SIG-M5 treated with dmso at 0.1 percent for 504 hours (cell line): ENCODE data around the gene RAB3B.
A peak's percentile ranks its signal among the peaks of the same experiment; 100 is the strongest.
"Not testable (repeated sequence)": the region's sequence is repeated elsewhere in the genome, so short reads cannot be mapped to it uniquely, and the experiment has no call there.

Experiments used
- DNase-seq: peaks from one replicate; lab custom pipeline; 2025; ENCODE audit not compliant: unreplicated experiment; lab: John Stamatoyannopoulos, UW

RAB3B gene, protein sequence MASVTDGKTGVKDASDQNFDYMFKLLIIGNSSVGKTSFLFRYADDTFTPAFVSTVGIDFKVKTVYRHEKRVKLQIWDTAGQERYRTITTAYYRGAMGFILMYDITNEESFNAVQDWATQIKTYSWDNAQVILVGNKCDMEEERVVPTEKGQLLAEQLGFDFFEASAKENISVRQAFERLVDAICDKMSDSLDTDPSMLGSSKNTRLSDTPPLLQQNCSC

DNA sequence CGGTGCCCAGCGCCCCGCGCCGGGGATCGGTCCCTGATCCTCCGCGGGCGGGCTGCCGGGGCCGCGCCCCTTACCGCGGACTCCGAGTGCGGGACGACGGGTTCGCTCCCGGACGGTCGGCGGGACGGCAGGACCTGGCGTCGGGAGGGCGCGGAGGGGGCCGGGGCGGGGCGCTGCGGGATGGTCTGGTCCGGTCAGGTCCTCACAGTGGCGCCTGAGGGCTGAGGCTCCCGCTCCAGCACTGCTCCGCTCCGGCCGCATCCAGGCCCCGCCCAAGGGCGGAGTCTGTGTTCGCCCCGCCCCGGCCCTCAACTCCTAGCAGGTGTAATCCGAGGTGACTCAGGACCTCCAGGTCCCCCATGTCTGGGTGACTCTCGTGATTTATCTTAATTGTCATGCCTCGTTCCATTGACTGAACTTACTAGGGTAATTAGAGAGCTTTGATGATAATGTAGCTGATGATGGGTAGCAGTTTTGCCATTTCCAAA is at the start of gene RAB3B:
Gene RAB3B, minus strand, starts transcription at position 223 of the 488 bp plus-strand sequence. CDS start 13,583 bp downstream, outside the sequence.
- no peak for DNase-seq

DNA sequence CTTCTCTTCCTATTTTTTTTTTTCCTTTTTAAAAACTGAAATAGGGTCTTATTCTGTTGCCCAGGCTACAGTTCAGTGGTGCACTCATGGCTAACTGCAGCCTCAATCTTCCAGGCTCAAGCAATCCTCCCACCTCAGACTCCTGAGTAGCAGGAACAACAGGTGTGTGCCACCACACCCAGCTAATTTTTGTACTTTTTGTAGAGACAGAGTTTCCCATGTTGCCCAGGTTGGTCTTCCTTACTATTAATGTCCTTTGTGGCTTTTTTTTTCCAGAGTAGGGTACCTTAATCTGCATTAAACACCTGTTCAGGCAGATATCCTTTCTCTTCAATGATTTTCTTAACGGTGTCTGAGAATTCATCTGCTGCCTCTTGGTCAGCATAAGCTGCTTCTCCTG is 47.4 kb upstream of the RAB3B start:
- DNase-seq, result no peak

DNA sequence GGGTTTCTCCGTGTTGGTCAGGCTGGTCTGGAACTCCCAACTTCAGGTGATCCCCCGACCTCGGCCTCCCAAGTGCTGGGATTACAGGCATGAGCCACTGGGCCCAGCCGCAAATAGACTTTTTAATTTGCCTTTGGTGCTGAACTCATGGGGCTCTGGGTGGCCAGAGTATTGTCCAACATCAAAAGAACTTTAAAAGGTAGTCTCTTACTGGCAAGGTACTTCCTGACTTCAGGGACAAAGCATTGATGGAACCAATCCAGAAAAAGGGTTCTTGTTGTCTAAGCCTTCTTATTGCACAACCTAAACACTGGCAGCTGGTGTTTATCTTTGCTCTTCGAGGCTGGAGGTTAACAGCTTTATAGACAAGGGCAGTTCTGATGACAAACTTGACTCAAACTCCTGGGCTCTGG is 46.9 kb upstream of the RAB3B start:
- no peak for DNase-seq

DNA sequence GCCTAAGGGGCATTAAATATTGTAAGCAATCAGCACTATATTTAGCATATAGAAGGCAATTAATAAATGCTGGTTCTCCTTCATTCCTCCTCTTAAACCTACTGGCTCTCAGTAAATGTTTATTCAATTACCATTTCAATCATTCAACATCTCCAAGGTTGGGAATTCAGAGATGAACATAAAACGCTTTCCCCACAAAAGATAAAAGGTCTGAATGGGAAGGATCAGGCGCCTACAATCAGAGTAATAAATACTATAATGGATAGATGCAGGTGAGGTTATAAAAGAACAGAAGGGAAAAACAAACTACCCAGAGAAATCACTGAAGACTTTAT is 43.5 kb upstream of the RAB3B start:
- DNase-seq, result no peak

DNA sequence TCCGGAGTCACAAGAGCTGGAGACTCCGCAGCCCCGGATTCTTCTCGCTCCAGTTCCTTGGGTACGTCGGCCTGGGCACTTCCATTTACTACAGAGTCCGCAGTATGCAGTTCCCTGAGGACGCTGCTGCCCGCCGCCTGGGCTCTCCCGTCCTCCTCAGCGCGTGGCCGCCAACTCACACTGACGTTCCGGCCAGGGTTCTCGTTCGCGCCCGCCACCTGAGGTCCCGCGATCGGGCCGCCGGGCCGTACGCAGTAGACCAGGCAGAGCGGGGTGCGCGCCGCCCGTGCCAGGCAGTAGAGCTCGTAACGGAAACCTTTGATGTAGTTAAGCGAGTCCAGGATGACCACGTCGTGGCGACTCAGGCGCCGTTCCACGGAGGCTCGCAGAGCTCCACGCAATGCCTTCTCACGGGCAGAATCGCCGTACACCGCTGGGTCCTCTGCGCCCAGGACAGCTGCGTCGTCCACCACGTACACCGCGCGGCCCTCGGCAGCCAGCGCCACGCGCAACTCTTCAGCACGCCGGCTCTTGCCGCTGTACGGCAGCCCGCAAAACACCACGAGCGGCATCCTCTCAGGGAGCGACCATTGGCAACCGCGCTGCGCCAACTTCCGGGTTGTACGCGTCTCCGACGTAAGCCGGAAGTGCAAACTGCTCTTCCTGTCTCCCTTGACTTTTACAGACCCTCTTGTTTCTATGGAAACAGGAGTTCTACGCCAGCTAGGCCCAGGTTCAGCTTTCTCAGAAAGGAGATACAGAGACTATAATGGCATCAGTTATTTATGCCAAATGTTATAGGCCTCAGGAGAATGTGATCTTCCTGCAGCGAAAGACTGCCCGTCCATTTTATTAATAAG is 42.9 kb upstream of the RAB3B start, which contains the start of gene KTI12:
Gene KTI12, minus strand, starts transcription at position 621 of the 860 bp plus-strand sequence. Its CDS starts 49 bp downstream, at position 572.
- peak; percentile 88 for DNase-seq

DNA sequence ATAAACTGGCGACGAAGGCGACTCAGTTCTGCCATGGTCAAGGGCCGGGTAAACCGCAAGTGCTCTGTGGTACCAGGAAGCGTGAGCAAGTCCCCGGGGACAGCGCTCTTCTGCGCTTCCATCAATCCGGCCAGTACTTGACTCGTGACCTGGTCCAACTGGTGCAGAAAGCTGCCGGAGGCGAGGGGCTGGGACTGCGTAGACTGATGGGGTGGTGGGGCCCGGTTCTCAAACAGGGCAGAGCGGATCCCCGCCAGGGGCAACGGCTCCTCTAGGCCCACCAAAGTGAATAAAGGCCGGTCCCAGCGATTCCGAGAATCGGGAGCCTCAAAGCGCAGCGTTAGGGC is 42.3 kb upstream of the RAB3B start:
- peak; percentile 42 for DNase-seq

DNA sequence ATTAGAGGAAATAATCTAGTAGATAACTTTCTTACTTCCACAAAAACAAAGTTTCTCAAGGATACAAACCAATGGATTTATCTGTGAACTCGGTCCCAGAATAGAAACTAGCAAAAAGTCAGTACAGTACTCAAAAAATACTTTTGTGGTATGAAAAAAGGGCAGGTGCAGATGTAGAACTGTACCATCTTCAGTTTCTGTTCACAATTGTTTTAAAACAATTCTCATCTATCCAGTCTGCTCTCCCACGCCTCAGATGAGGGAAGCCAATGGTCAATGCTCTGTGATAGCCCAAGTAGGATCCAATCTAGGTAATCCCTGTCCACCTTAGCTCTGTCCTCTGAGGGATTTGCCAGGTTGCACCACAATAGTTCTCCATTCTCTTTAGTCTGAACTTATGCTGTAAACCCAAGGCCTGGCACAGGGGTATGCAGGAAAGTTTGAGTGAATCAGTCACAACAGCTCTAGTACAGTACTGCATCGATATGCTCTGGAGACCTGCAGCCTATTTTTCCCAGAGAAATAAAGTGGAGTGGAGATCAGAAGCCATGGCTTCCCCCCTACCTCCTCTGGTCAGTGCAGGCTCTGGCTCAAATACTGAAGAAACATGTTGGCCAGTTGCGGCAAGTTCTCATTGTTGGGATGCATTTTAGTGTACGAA is 41.8 kb upstream of the RAB3B start:
- no peak for DNase-seq

DNA sequence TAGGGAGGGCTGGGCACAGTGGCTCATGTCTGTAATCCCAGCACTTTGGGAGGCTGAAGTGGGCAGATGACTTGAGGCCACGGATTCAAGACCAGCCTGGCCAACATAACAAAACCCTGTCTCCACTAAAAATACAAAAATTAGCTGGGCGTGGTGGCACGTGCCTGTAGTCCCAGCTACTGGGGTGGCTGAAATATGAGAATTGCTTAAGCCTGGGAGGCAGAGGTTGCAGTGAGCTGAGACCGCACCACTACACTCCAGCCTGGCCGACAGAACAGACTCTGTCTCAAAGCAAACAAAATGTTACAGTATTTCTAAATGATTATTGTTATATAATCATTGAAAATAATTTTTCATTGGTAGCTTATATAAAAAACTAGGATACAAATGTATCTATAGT is 38.3 kb upstream of the RAB3B start:
- DNase-seq, result not testable (repeated sequence)

DNA sequence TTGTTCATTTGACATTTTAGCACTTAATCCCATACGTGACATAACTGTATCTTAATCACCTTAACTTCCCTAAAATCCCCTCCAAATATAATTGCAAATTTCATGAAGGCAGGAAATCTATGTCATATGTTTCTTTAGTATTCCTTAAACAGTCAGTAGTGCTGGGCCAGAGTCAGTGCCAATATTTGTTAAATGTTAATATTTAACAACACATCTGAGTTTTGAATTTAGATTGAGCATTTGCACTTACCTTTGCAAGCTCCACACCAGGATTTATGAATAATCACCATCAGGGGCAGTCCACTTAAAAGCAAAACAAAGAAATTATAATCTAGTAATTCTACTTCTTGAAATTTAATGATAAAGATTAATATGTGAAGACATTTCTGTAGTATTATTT is 37.8 kb upstream of the RAB3B start:
- DNase-seq, result no peak

DNA sequence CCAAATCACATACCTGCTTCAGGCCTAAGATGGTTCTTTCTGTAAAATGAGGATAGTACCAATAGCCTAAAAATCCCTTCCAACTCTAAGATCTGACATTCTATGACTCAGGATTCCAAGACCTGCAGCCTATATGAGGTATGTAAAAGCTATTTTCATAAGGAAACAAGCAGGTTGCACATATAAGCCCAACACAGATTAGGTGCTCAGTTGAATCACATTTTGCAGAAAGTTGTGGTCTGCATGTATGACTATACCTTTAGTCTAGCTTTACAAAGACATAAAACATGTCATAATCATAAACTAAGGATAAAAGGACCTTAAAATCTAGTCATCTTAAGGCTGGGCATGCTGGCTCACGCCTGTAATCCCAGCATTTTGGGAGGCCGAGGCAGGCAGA is 35.8 kb upstream of the RAB3B start:
- no peak for DNase-seq

DNA sequence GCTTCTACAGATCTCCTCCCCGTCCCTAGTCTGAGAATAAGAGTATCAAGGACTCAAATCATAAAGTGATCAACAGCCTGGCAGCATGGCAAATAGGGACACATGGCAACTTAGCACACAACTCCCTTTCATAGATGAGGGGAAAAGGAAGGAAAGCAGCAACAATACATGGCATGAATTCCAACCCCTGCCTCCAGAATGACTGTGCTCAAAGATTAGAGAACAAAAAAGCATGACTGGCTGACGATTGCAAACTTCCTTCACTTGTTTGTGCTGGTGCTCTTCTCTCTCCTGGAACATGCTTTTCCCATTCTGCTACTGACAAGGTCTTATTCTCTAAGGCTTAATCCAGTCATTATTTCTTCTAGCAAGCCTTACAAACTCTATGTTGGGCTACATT is 31.6 kb upstream of the RAB3B start:
- no peak for DNase-seq

DNA sequence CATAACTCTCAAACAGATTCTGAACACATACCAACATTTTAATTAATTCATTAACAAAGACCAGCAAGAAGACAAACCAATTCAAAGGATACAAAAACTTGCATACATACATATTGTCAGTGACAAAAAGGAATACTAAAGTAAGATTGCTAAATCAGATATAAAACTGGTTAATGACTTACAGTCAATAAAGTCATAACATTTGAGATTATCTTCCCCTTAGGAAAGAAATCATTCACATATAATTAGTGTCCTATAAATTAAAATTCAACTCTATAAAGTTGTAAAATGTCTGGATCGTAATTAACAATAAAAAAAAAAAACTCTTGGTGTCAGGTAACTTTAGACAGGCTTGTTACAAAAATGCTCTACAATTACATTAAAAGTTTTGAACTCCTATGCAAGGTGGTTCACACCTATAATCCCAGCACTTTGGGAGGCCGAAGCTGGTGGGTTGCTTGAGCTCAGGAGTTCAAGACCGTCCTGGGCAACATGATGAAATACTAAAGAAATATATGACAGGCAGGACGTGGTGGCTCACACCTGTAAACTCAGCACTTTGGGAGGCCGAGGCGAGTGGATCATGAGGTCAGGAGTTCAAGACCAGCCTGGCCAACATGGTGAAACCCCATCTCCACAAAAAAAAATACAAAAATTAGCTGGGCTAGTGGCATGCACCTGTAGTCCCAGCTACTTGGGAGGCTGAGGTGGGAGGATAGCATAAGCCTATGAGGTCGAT is 17.7 kb upstream of the RAB3B start:
- no peak for DNase-seq

DNA sequence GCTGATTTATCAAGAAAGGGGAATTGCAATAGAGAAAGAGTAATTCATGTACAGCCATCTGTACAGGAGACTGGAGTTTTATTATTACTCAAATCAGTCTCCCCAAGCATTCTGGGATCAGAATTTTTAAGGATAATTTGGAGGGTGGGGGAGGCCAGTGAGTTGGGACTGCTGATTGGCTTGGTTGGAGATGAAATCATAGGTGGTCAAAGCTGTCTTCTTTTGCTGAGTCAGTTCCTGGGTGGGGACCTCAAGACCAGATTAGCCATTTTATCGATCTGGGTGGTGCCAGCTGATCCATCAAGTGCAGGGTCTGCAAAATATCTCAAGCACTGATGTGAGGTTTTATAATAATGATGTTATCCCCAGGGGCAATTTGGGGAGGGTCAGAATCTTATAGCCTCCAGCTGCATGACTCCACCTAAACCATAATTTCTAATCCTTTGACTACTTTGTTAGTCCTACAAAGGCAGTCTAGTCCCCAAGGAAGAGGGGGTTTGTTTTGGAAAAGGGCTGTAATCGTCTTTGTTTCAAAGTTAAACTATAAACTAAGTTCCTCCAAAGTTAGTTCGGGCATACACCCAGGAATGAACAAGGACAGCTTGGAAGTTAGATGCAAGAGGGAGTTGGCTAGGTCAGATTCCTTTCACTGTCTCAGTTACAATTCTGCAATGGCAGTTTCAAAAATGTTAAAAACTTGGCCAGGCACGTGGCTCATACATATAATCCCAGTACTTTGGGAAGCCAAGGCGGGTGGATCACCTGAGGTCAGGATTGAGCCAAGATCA is 16.9 kb upstream of the RAB3B start:
- DNase-seq, result no peak

DNA sequence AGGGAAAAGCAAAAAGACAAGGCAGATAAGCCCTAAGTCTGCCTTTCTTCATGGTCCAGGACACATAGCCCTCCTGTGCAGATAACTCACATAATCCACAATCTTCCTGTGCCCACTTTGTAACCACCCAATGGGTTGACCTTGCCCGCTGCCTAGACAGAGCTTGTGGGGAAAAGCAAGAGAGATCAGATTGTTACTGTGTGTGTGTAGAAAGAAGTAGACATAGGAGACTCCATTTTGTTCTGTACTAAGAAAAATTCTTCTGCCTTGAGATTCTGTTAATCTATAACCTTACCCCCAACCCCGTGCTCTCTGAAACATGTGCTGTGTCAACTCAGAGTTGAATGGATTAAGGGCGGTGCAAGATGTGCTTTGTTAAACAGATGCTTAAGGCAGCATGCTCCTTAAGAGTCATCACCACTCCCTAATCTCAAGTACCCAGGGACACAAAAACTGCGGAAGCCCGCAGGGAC is 15.6 kb upstream of the RAB3B start:
- not testable (repeated sequence) for DNase-seq

DNA sequence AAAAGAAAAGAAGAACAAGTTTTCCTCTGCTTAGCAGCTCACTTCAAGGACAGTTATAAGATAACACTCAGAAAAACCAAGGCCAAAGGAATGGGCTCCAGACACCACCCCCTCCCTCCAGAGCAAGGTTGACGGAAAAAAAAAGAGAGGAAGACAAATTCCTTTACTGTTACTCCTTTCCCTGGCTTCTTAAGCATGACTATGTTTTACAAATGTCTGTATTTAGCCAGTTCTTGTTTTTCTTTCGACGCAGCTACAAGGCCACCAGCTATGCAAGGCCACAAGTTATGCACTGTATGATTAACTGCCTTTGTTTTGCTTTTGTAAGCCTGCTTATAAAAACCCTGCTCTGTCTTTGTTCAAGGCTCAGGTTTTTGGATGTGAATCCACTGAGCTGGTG is 15.0 kb upstream of the RAB3B start:
- not testable (repeated sequence) for DNase-seq

DNA sequence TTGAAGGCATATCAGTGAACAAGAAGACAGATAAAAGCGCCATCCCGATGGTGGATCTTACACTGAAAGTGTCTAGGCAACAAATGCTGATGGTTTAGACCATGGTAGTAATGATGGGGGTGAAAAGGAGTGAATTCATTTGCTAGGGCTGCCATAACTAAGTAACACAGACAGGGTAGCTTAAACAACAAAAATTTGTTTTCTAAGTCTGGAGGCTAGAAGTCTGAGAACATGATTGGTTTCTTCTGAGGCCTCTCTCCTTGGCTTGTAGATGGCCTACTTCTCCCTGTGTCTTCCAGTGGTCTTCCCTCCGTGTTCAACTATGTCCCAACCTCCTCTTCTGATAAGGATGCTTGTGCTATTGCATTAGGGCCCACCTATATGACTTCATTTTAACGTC is 13.4 kb upstream of the RAB3B start:
- no peak for DNase-seq

DNA sequence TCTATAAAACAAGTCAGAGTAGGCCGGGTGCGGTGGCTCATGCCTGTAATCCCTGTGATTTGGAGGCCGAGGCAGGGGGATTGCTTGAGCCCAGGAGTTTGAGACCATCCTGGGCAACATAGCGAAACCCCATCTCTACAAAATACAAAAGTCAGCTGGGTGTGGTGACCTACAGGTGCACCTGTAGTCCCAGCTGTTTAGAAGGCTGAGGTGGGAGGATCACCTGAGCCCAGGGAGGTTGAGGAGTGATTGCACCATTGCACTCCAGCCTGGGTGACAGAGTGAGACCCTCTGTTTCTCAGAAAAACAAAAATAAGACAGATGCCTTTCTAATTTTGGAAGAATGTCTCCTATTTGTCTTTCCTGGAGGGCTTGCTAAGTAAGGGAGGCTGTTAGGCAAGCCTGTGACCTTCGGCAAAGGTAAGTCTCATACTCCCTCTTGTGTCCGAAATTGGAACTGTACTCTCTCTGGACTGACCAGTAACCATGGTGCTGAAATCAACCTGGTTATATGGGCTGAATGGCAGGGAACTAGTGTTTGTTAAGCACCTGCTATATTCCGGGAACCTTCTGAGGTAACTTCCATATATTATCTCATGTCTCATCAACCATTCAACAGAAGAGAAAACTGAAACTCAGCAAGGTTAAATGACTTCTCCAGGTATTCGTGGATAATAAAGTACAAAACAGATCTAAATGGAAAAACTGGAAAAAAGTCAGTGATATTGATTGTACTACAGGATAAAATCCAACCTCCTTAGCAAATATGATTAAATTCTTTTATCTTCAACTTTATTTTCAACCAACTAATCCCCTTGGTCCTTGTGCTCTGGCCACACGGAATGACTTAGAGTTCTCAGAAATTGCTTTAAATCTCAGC is 11.8 kb upstream of the RAB3B start:
- DNase-seq, result peak; percentile 80

DNA sequence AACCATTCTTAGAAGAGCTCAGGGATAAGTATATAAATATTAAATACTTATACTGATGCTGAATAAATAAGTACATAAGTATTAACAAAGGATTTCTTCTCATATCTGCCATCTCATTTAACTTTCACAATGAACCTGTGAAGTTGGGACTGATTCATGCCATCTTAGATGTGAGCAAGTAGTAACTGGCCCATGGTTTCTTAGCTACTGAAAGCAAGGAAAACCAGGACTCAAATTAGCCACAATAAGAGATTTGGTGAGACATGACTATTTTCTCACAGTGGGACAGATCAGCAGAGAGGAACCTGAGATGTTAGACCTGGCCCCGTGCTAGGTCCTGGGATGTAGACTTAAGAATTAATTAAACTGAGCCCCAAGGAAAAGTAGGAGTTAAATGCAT is 8.2 kb upstream of the RAB3B start:
- DNase-seq, result no peak

DNA sequence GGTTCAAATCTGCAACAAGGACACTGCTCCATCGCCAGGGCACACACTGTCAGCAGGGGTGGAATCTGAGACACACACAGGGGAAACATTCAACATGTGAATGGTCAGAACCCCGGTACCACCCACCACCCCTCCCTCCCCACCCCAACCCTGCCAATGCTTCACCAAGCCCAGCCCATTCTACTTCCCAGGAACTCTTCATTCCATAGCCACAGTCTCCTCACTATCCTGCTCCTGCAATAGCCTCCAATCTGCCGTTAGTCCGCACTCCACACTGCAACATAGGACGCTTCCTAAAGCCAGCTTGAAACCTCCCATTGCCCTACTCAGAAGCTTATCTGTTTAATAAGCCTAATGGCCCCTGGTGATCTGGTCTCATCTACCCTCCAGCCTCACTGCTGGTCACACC is 7.5 kb upstream of the RAB3B start:
- DNase-seq, result no peak
